DOHH2 (cell line): ENCODE results near the gene LITAF.

Source experiments
- CTCF ChIP-seq: fragments of 200-600 bp; sonication (generic); IDR thresholded peaks from one replicate; pipeline ENCODE4 v1.5.1; 2014; ENCODE audit warnings: antibody characterized with exemption, mild to moderate bottlenecking, low read depth, low read length; ENCODE audit not compliant: poor library complexity, severe bottlenecking
- EZH2phosphoT487 ChIP-seq: fragments of 200-600 bp; sonication (generic); IDR thresholded peaks from 2 replicates; pipeline ENCODE4 v1.6.1; 2017; ENCODE audit warnings: borderline replicate concordance, mild to moderate bottlenecking, antibody characterized with exemption, low read length, moderate library complexity, mixed read lengths

- TF ChIP-seq CTCF (no peak), EZH2phosphoT487 (no peak)
Measured at GRCh38 chr16:11528053-11528452, 58.7 kb downstream of the LITAF start.
